Gastrocnemius medialis (tissue), 4 donors: ENCODE data around the gene TRIM23.

Experiments used
- CTCF ChIP-seq, 5 experiments: fragments of 450-650 bp in 3 of 5; fragments of 200-600 bp in 2 of 5; sonication (generic) in 2 of 5; IDR thresholded peaks in 4 of 5; conservative IDR thresholded peaks in 1 of 5; 1 replicate in 4 of 5; 2 replicates in 1 of 5; pipeline ENCODE4 v1.5.1; 2016 to 2019; ENCODE audit warnings: antibody characterized with exemption in 5 of 5, mild to moderate bottlenecking in 3 of 5, moderate library complexity in 3 of 5
- POLR2A ChIP-seq, 2 donors: fragments of 450-650 bp; IDR thresholded peaks; one replicate each; pipeline ENCODE4 v1.6.1; 2017; ENCODE audit warnings: antibody characterized with exemption in 2 of 2, mild to moderate bottlenecking in 2 of 2, moderate library complexity in 2 of 2

GRCh38 chr5:65620021-65620420, 4.1 kb downstream of the TRIM23 start:
- TF ChIP-seq CTCF (IDR thresholded peaks at IDR 0.05 in 4 of 5, conservative IDR thresholded peaks at IDR 0.05 in 1 of 5) (no peak), POLR2A (IDR thresholded peaks at IDR 0.05) (no peak)
